ENCODE data around the gene TRIM52. TPM values are rescaled to one million over a fixed set of nuclear protein-coding genes. Genes with fewer than 3 reads are reported as not detected.

The TRIM52 gene
- total and polyA plus RNA-seq, 9 of the 15 experiments (the other 6 are each of a cell fraction or from before 2014, with no cell fraction given): 3.3 to 21.9 (median 13.5) TPM

- TF ChIP-seq MYC (IDR thresholded peaks at IDR 0.05; ENCODE audit: low read depth, low read length): peak; percentile 97
- TF ChIP-seq MYC (CRISPR knock-in tag; IDR thresholded peaks at IDR 0.05; ENCODE audit: borderline replicate concordance, low read depth): peak; percentile 94; the same call in 1 of the 2 replicates
- TF ChIP-seq IRF1 (CRISPR knock-in tag; IDR thresholded peaks at IDR 0.05; ENCODE audit: borderline replicate concordance): no peak
- TF ChIP-seq MCM5 (IDR thresholded peaks at IDR 0.05; ENCODE audit: low read depth): no peak
- TF ChIP-seq ZNF184 (CRISPR knock-in tag; IDR thresholded peaks at IDR 0.05): no peak
- TF ChIP-seq ZBTB9 (CRISPR knock-in tag; IDR thresholded peaks at IDR 0.05): no peak
- TF ChIP-seq BCLAF1 (IDR thresholded peaks at IDR 0.05; ENCODE audit: borderline replicate concordance in 1 of 2, control insufficient read depth in 1 of 2, low read depth in 2 of 2, low read length in 1 of 2): peak in 1 of 2 experiments; percentile 81; a peak in 1 of 4 replicates
- peak; percentile 98 for TF ChIP-seq ZZZ3 (IDR thresholded peaks at IDR 0.05)
- TF ChIP-seq TFE3 (CRISPR knock-in tag; IDR thresholded peaks at IDR 0.05): no peak
- TF ChIP-seq TCF7 (IDR thresholded peaks at IDR 0.05; ENCODE audit: borderline replicate concordance): peak; percentile 16; the same call in 1 of the 2 replicates
- TF ChIP-seq HNRNPH1 (optimal IDR thresholded peaks at IDR 0.05; ENCODE audit: low read depth, low read length): no peak
- TF ChIP-seq SRF (CRISPR knock-in tag; IDR thresholded peaks at IDR 0.05): 0 out of 4 replicates have a peak, but pooled peaks of 1 of the 2 experiments have one; percentile 35
- TF ChIP-seq XRCC5 (IDR thresholded peaks at IDR 0.05; ENCODE audit: low read depth, low read length): 0 out of 2 replicates have a peak, but pooled peaks have one; percentile 26
- no peak for TF ChIP-seq ZNF134 (CRISPR knock-in tag; conservative IDR thresholded peaks at IDR 0.05)
- TF ChIP-seq CSDE1 (IDR thresholded peaks at IDR 0.05): peak; percentile 36 to 95; a peak in 3 of 4 replicates
- TF ChIP-seq ZNF785 (CRISPR knock-in tag; IDR thresholded peaks at IDR 0.05): no peak
- no peak for TF ChIP-seq ZFP36 (IDR thresholded peaks at IDR 0.05; ENCODE audit: low read depth, low read length, partially characterized antibody)
- TF ChIP-seq ZNF57 (CRISPR knock-in tag; IDR thresholded peaks at IDR 0.05): no peak
- TF ChIP-seq E2F5 (CRISPR knock-in tag; IDR thresholded peaks at IDR 0.05): peak; percentile 34; the same call in 1 of the 2 replicates
Measured at GRCh38 chr5:181243564-181244343, 17.2 kb downstream of the TRIM52 start, which contains the start of gene RACK1 (continued).
